ENCODE measurements around the gene RPRM. TPM values are rescaled to one million over a fixed set of nuclear protein-coding genes. Genes with fewer than 3 reads are reported as not detected.
"Not testable (repeated sequence)": the region's sequence is repeated elsewhere in the genome, so short reads cannot be mapped to it uniquely, and the experiment has no call there.

RPRM gene
- 0.07 TPM in 1 of 2 replicates, not detected in the other for total RNA-seq
- 0.75 TPM in 1 of 2 replicates, not detected in the other for polyA plus RNA-seq

- Histone ChIP-seq H3K36me3 (no peaks in the 10 kb centered on the region), H3K27me3 (peaks cover 37% of the 10 kb centered on the region), H3K27ac (no peak within 1 kb of the TSS), H3K4me3 (peak within 1 kb of the TSS; percentile 34), H3K4me1 (ENCODE audit: low read depth) (peaks cover 8% of the 10 kb centered on the region), H3K9me3 (ENCODE audit: low read depth) (no peaks in the 10 kb centered on the region)
- DNase-seq (ENCODE audit: low read depth in 1 of 2, low spot score in 1 of 2): peak; percentile 73 to 87
- TF ChIP-seq, protein P1, sequence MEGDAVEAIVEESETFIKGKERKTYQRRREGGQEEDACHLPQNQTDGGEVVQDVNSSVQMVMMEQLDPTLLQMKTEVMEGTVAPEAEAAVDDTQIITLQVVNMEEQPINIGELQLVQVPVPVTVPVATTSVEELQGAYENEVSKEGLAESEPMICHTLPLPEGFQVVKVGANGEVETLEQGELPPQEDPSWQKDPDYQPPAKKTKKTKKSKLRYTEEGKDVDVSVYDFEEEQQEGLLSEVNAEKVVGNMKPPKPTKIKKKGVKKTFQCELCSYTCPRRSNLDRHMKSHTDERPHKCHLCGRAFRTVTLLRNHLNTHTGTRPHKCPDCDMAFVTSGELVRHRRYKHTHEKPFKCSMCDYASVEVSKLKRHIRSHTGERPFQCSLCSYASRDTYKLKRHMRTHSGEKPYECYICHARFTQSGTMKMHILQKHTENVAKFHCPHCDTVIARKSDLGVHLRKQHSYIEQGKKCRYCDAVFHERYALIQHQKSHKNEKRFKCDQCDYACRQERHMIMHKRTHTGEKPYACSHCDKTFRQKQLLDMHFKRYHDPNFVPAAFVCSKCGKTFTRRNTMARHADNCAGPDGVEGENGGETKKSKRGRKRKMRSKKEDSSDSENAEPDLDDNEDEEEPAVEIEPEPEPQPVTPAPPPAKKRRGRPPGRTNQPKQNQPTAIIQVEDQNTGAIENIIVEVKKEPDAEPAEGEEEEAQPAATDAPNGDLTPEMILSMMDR (IDR thresholded peaks at IDR 0.05; ENCODE audit: low read depth, low read length): peak; percentile 91
Observed at GRCh38 chr2:153478289-153479261, at the start of gene RPRM. TSS of gene RPRM (minus strand) at chr2:153478762. CDS start at chr2:153478565, 197 bp downstream.

- TF ChIP-seq, protein P1 (IDR thresholded peaks at IDR 0.05; ENCODE audit: low read depth, low read length): peak; percentile 61
Observed at GRCh38 chr2:153519257-153519875, 40.8 kb upstream of the RPRM start.

GRCh38 chr2:153512331-153512730, 33.8 kb upstream of the RPRM start:
- TF ChIP-seq, protein P1 (IDR thresholded peaks at IDR 0.05; ENCODE audit: low read depth, low read length): no peak
- Histone ChIP-seq H3K4me1 (ENCODE audit: low read depth) (no peaks in the 10 kb centered on the region), H3K4me3 (no peak overlapping the region), H3K27me3 (no peaks in the 10 kb centered on the region), H3K9me3 (ENCODE audit: low read depth) (no peaks in the 10 kb centered on the region), H3K36me3 (no peaks in the 10 kb centered on the region), H3K27ac (no peak overlapping the region)
- no peak for DNase-seq (ENCODE audit: low read depth in 1 of 2, low spot score in 1 of 2)

More at GRCh38 chr2:153519257-153519875, 40.8 kb upstream of the RPRM start:
- Histone ChIP-seq H3K27me3 (no peaks in the 10 kb centered on the region), H3K27ac (no peak overlapping the region), H3K36me3 (no peaks in the 10 kb centered on the region), H3K9me3 (ENCODE audit: low read depth) (no peaks in the 10 kb centered on the region), H3K4me3 (no peak overlapping the region), H3K4me1 (ENCODE audit: low read depth) (no peaks in the 10 kb centered on the region)
- peak; percentile 63 to 69 for DNase-seq (ENCODE audit: low read depth in 1 of 2, low spot score in 1 of 2)

DNA sequence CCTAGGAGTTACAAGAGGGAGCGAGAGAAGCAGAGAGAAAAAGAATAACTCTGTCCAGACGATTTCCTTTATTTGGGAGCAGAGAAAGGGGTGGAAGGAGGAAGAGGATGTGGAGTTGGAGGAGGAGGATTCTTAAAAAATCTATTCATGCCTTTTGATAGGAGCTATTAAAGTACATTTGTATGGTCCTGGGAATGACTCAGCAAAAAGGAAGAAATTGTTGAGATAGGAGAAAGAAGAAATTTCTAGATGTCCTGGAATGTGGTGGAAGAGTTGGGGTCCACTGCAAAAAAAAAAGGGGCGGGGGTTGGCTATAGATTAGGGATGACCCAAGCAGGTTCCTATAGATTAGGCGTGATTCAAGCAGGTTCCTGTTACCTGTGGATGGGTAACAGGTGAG, 32.4 kb upstream of the RPRM start:
- Histone ChIP-seq H3K27ac (no peak overlapping the region), H3K9me3 (ENCODE audit: low read depth) (no peaks in the 10 kb centered on the region), H3K4me3 (no peak overlapping the region), H3K4me1 (ENCODE audit: low read depth) (no peaks in the 10 kb centered on the region), H3K27me3 (no peaks in the 10 kb centered on the region), H3K36me3 (no peaks in the 10 kb centered on the region)
- TF ChIP-seq, protein P1 (IDR thresholded peaks at IDR 0.05; ENCODE audit: low read depth, low read length): no peak
- no peak for DNase-seq (ENCODE audit: low read depth in 1 of 2, low spot score in 1 of 2)

- DNase-seq (ENCODE audit: low read depth in 1 of 2, low spot score in 1 of 2): peak in 1 of 2 donors; percentile 29
- no peaks in the 10 kb centered on the region for H3K9me3 ChIP-seq (ENCODE audit: low read depth)
- H3K36me3 ChIP-seq: no peaks in the 10 kb centered on the region
- no peak overlapping the region for H3K4me3 ChIP-seq
- no peaks in the 10 kb centered on the region for H3K27me3 ChIP-seq
- TF ChIP-seq, protein P1 (IDR thresholded peaks at IDR 0.05; ENCODE audit: low read depth, low read length): no peak
- H3K27ac ChIP-seq: no peak overlapping the region
- no peaks in the 10 kb centered on the region for H3K4me1 ChIP-seq (ENCODE audit: low read depth)
Observed at GRCh38 chr2:153509133-153509532, 30.6 kb upstream of the RPRM start.

GRCh38 chr2:153506499-153506898, 27.9 kb upstream of the RPRM start:
- not testable (repeated sequence) for H3K36me3 ChIP-seq; H3K9me3 ChIP-seq (ENCODE audit: low read depth); H3K4me1 ChIP-seq (ENCODE audit: low read depth); H3K27ac ChIP-seq; H3K27me3 ChIP-seq; H3K4me3 ChIP-seq; DNase-seq (ENCODE audit: low read depth in 1 of 2, low spot score in 1 of 2)
